Measurements from ENCODE around the gene RAPGEF3. TPM values are rescaled to one million over a fixed set of nuclear protein-coding genes. Genes with fewer than 3 reads are reported as not detected.

Gene RAPGEF3
- total RNA-seq, 1 donor from 2014 or later = 4.9 TPM

DNA sequence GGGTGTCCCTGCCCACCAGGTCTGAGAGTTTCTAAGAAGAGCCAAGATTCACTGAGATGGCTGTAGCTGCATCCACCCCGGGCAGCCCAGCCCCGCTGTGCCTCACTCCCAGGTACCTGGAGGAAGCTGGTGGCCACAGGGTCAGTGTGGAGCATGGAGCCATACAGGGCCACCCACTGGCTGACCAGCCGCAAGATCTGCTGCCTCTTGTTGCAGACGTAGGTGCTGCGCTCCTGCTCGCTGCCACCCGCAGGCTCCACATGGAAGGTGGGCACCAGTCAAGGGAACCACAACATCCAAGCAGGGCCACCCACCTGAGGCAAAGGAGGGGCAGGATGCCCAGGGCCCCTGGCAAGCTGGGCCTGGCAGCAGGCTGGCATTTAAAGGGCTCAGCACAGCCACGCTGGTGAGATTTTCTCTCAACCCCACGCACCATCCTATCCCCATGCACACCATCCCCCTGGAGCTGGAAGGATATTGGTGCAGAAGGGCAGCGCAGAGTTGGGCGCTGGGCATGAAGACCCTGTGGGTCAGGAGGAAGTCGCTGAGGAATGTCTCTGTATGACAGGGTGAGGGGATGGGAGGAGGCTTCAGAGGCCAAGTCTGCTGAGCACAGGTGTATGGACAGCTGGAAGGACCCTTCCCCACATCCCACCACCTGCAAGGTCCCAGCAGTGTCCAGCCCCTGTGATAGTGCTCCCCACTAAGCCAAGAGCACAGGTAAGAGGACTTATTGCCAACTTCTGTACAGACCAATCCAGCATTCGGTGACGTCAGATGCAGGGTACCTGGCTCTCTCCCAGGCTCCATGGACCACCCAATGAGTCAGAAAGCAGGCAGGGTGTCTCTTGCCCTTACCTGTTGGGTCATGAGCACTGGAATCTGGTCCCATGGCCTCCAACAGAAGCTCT is 10.8 kb downstream of the RAPGEF3 start:
- Mint-ChIP-seq H3K27me3 (no peaks in the 10 kb centered on the region), H3K4me1 (ENCODE audit: unreplicated experiment) (peaks cover 23% of the 10 kb centered on the region), H3K4me3 (no peak overlapping the region), H3K27ac (no peak overlapping the region), H3K36me3 (no peaks in the 10 kb centered on the region), H3K9me3 (no peaks in the 10 kb centered on the region)
- TF ChIP-seq, protein P1, sequence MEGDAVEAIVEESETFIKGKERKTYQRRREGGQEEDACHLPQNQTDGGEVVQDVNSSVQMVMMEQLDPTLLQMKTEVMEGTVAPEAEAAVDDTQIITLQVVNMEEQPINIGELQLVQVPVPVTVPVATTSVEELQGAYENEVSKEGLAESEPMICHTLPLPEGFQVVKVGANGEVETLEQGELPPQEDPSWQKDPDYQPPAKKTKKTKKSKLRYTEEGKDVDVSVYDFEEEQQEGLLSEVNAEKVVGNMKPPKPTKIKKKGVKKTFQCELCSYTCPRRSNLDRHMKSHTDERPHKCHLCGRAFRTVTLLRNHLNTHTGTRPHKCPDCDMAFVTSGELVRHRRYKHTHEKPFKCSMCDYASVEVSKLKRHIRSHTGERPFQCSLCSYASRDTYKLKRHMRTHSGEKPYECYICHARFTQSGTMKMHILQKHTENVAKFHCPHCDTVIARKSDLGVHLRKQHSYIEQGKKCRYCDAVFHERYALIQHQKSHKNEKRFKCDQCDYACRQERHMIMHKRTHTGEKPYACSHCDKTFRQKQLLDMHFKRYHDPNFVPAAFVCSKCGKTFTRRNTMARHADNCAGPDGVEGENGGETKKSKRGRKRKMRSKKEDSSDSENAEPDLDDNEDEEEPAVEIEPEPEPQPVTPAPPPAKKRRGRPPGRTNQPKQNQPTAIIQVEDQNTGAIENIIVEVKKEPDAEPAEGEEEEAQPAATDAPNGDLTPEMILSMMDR (conservative IDR thresholded peaks at IDR 0.05) = no peak
- no peak for DNase-seq (ENCODE audit: extremely low spot score, unreplicated experiment)

DNA sequence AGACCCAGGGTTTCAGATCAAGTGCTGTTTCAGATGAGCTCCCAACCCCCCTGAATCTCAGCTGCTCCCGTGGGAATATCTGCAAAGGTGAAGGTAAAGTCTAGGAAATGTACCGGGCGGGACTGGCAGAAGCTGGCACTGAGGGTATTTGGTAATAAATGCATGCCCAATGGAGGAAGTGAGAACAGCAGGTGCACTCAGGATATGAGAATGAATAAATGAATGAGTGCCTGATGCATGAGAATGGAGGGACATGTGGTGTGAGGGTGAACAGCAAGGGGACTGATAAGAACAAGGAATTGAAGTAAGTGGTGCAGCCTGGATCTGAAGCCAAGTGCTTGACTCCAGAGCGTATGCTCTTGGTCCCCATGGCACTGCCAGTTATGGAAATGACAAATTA is 11.6 kb downstream of the RAPGEF3 start:
- Mint-ChIP-seq H3K36me3 (no peaks in the 10 kb centered on the region), H3K4me1 (ENCODE audit: unreplicated experiment) (peaks cover 18% of the 10 kb centered on the region), H3K27me3 (no peaks in the 10 kb centered on the region), H3K9me3 (no peaks in the 10 kb centered on the region), H3K27ac (no peak overlapping the region), H3K4me3 (no peak overlapping the region)
- TF ChIP-seq, protein P1 (conservative IDR thresholded peaks at IDR 0.05) = no peak
- DNase-seq (ENCODE audit: extremely low spot score, unreplicated experiment) = no peak

DNA sequence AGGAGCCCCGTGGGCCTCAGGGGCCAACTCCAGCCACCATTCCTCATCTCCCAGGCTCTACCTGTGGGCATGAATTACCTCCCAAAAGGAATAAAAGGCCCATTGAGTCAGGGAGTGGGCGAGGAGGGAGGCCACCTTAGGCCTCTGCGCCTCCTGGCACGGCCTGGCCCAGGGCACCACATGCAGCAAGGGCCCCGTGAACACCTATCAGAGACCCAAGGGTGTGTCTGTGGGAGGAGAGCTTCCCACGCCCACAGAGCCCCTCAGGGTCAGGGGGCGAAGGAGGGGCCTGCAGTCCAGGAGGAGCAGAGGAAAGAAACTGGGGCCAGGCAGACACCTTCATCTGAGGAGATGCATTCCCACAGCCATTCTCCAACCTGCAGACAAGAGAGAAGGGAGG is 12.2 kb downstream of the RAPGEF3 start:
- TF ChIP-seq, protein P1 (conservative IDR thresholded peaks at IDR 0.05) = no peak
- H3K27me3 Mint-ChIP-seq = no peaks in the 10 kb centered on the region
- no peaks in the 10 kb centered on the region for H3K9me3 Mint-ChIP-seq
- DNase-seq (ENCODE audit: extremely low spot score, unreplicated experiment) = no peak
- H3K27ac Mint-ChIP-seq = no peak overlapping the region
- no peaks in the 10 kb centered on the region for H3K36me3 Mint-ChIP-seq
- no peak overlapping the region for H3K4me3 Mint-ChIP-seq
- H3K4me1 Mint-ChIP-seq (ENCODE audit: unreplicated experiment) = peaks cover 18% of the 10 kb centered on the region

DNA sequence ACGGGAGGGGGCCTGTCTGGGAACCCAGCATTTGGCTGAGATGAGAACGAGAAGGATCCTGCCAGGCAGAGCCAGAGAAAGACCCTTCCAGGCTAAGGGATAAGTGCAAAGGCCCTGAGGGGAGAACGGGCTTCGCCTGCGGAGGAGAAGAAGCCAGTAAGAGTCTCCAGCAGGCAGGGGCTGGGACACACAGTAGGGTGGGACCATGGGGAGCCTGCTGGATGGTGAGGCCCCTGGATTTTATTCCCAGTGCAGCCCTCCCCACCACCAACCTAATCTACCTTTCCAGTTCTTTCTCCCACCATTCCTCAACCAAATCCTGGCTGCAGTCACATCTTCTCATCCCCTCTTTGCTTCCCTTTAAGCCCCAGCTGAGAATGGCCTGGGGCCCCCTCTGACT is 12.6 kb downstream of the RAPGEF3 start:
- no peak overlapping the region for H3K27ac Mint-ChIP-seq
- no peak overlapping the region for H3K4me3 Mint-ChIP-seq
- no peak for DNase-seq (ENCODE audit: extremely low spot score, unreplicated experiment)
- H3K9me3 Mint-ChIP-seq = no peaks in the 10 kb centered on the region
- H3K36me3 Mint-ChIP-seq = no peaks in the 10 kb centered on the region
- H3K27me3 Mint-ChIP-seq = no peaks in the 10 kb centered on the region
- H3K4me1 Mint-ChIP-seq (ENCODE audit: unreplicated experiment) = peaks cover 22% of the 10 kb centered on the region
- TF ChIP-seq, protein P1 (conservative IDR thresholded peaks at IDR 0.05) = no peak

DNA sequence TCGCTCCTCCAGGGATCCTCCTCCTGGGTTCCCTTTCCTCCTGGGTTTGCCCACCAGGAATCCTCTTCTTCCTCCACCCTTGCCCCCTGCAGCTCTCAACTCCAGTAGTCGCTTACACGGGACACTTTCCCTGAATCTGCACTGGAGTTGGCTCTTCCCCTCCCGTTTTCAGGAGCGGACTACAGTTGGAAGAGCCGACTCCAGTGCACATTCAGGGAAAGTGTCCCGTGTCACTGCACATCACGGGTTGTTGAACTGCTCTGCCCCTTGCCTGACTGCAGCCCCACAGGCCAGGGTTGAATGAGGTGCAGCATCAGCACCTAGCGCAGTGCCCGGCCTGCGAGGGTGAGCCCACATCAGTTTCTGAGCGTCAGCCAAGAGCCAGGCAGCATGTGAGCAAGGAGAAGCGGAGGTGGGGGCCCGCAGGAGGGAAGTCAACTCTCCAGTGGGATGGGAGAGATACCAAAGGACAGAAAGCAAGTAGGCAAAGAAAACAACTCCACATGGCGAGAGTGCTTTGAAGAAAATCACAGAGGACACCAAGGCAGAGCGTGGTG is 13.1 kb downstream of the RAPGEF3 start:
- TF ChIP-seq, protein P1 (conservative IDR thresholded peaks at IDR 0.05) = no peak
- no peaks in the 10 kb centered on the region for H3K9me3 Mint-ChIP-seq
- H3K4me3 Mint-ChIP-seq = no peak overlapping the region
- no peak for DNase-seq (ENCODE audit: extremely low spot score, unreplicated experiment)
- no peaks in the 10 kb centered on the region for H3K27me3 Mint-ChIP-seq
- H3K36me3 Mint-ChIP-seq = no peaks in the 10 kb centered on the region
- H3K4me1 Mint-ChIP-seq (ENCODE audit: unreplicated experiment) = peaks cover 23% of the 10 kb centered on the region
- no peak overlapping the region for H3K27ac Mint-ChIP-seq

Data from type B pancreatic cell (in vitro differentiated cells).